ENCODE data around the gene DEPDC1B.
"Not testable (repeated sequence)": the region's sequence is repeated elsewhere in the genome, so short reads cannot be mapped to it uniquely, and the experiment has no call there.

DEPDC1B gene, protein sequence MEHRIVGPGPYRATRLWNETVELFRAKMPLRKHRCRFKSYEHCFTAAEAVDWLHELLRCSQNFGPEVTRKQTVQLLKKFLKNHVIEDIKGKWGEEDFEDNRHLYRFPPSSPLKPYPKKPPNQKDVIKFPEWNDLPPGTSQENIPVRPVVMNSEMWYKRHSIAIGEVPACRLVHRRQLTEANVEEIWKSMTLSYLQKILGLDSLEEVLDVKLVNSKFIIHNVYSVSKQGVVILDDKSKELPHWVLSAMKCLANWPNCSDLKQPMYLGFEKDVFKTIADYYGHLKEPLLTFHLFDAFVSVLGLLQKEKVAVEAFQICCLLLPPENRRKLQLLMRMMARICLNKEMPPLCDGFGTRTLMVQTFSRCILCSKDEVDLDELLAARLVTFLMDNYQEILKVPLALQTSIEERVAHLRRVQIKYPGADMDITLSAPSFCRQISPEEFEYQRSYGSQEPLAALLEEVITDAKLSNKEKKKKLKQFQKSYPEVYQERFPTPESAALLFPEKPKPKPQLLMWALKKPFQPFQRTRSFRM

GRCh38 chr5:60699609-60700415 is at the start of gene DEPDC1B:
TSS of gene DEPDC1B (minus strand) at chr5:60700166. CDS start at chr5:60700093, 73 bp downstream.
- peak; percentile 18 for FAIRE-seq
- peak; percentile 65 for DNase-seq (ENCODE audit: insufficient read length, low spot score)

DNA sequence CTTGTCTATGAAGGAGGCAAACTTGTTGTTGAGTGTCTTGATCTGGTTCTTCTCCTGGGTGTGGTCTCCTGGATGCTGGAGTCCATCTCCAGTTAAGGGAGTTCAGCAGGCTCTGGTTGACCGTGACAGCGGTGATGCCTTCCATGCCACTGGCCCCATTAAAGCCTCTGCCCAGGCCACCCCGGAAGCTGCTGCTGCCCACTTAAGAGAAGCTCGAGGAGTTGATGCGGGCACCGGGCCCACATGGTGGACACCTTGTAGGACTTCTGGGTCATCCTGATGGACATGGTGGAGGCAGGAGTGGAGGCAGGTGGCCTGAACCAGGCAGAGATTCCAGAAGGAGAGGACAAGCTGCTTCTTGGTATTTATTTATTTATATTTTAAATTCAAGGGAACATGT is 44.7 kb upstream of the DEPDC1B start:
- DNase-seq (ENCODE audit: insufficient read length, low spot score) (no peak), FAIRE-seq (no peak)

- FAIRE-seq (no peak), DNase-seq (ENCODE audit: insufficient read length, low spot score) (no peak)
Observed at GRCh38 chr5:60743511-60744314, 43.7 kb upstream of the DEPDC1B start.

- FAIRE-seq (no peak), DNase-seq (ENCODE audit: insufficient read length, low spot score) (no peak)
Observed at GRCh38 chr5:60740322-60740721, 40.4 kb upstream of the DEPDC1B start.

GRCh38 chr5:60738933-60739332 is 39.0 kb upstream of the DEPDC1B start:
- no peak for DNase-seq (ENCODE audit: insufficient read length, low spot score)
- FAIRE-seq = no peak

DNA sequence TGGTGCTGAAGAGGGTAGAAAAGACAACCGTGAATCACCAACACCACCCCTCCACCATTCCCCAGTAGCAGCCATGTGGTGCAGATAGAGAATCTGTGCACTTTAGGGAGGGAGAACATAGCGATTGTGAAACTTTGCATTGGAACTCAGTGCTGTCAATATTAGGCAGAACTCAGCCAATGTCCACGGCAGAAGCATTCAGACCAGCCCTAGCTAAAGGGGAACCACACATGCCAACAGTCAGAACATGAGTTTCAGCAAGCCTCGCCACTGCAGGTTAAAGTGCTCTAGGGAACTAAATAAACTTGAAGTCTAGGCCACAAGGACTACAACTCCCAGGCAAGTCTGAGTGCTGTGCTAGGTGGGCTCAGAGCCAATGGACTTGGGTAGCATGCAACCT is 38.5 kb upstream of the DEPDC1B start:
- FAIRE-seq (no peak), DNase-seq (ENCODE audit: insufficient read length, low spot score) (no peak)

GRCh38 chr5:60730858-60731257 is 30.9 kb upstream of the DEPDC1B start:
- not testable (repeated sequence) for DNase-seq (ENCODE audit: insufficient read length, low spot score); FAIRE-seq

GRCh38 chr5:60727033-60727679 is 27.2 kb upstream of the DEPDC1B start:
- DNase-seq (ENCODE audit: insufficient read length, low spot score) (no peak), FAIRE-seq (no peak)

- no peak for FAIRE-seq
- no peak for DNase-seq (ENCODE audit: insufficient read length, low spot score)
Observed at GRCh38 chr5:60724126-60724525, 24.2 kb upstream of the DEPDC1B start.

GRCh38 chr5:60722416-60722815 is 22.4 kb upstream of the DEPDC1B start:
- DNase-seq (ENCODE audit: insufficient read length, low spot score) = no peak

DNA sequence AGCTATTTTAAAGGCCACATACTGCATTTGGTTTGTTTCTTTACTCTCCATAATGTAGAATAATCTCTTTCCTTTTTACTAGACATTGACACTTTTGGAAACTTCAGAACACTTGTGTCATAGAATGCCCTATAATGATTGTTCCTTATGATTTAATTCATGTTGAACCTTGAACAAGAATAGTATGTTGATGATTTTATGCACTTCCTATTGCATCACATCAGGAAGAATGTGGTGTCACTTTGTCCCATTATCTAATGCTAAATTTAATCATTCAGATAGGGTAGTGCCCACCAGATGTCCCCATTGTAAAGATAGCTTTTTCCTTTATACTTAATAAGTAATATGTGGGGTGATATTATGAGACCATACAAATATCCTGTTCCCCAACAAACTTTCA is 19.4 kb upstream of the DEPDC1B start:
- FAIRE-seq = no peak

More at GRCh38 chr5:60722416-60722815, 22.4 kb upstream of the DEPDC1B start:
- FAIRE-seq = no peak

DNA sequence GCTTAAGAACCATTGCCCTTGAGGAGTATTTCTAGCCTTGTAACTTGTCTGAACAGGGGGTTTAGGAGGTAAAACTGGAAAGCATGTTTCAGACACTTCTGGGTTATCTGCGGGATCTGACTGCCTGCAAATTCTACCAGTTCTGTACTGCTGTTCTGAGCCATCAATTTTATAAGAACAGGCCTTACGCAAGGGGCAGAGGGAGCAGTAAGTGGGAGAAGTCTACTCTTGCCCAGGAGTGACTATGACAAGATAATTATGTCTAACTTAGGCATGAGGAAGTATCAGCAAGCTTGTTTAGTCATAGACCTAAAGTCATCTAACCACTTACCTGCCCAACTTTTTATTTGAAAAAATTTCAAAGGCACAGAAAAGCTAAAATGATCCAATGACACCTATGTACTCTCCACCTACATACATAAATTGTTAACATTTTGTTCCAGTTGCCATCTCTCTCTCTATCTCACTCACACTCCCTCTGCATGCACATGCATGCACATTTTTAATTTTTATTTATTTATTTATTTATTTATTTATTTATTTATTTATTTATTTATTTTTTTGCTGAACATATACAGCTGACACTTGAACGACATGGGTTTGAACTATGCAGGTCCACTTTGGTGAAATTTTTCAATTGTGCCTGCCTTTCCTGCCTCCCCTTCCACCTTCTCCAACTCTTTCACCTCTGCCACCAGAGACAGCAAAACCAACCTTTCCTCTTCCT is 18.4 kb upstream of the DEPDC1B start:
- DNase-seq (ENCODE audit: insufficient read length, low spot score) (no peak), FAIRE-seq (no peak)

More for the DNA sequence above, 19.4 kb upstream of the DEPDC1B start:
- DNase-seq (ENCODE audit: insufficient read length, low spot score) = no peak

- FAIRE-seq; DNase-seq (ENCODE audit: insufficient read length, low spot score): not testable (repeated sequence)
Observed at GRCh38 chr5:60715201-60715928, 15.4 kb upstream of the DEPDC1B start.

DNA sequence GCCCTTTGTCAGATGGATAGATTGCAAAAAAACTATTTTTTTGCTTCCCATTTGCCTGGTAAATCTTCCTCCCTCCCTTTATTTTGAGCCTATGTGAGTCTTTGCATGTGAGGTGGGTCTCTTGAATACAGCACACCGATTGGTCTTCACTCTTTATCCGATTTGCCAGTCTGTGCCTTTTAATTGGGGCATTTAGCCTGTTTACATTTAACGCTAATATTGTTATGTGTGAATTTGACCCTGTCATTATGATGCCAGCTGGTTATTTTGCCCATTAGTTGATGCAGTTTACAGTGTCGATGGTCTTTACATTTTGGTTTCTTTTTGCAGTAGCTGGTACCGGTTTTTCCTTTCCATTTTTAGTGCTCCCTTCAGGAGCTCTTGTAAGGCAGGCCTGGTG is 13.0 kb upstream of the DEPDC1B start:
- DNase-seq (ENCODE audit: insufficient read length, low spot score) = no peak
- FAIRE-seq = no peak

DNA sequence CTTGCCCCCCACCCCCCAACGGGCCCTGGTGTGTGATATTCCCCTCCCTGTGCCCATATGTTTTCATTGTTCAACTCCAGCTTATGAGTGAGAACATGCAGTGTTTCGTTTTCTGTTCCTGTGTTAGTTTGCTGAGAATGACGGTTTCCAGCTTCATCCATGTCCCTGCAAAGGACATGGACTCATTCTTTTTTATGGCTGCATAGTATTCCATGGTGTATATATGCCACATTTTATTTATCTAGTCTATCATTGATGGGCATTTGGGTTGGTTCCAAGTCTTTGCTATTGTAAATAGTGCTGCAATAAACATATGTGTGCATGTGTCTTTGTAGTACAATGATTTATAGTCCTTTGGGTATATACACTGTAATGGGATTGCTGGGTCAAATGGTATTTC is 11.9 kb upstream of the DEPDC1B start:
- not testable (repeated sequence) for DNase-seq (ENCODE audit: insufficient read length, low spot score); FAIRE-seq

GRCh38 chr5:60710362-60710761 is 10.4 kb upstream of the DEPDC1B start:
- DNase-seq (ENCODE audit: insufficient read length, low spot score) (no peak), FAIRE-seq (no peak)

DNA sequence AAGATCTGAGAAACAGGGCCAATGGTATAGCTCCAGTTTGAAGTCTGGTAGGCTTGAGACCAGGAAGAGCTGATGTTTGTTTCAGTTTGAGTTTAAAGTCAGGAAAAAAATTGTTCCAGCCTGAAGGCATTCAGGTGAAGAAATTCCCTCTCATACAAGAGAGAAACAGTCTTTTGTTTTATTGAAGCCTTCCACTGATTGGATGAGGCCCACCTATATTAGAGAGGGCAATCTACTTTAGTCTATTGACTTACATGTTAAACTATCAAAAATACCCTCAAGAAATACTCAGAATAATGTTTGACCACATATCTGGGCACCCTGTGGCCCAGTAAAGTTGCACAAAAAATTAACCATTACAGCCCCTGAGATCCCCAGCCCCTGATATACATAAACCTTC is 5.2 kb upstream of the DEPDC1B start:
- FAIRE-seq = no peak
- no peak for DNase-seq (ENCODE audit: insufficient read length, low spot score)

DNA sequence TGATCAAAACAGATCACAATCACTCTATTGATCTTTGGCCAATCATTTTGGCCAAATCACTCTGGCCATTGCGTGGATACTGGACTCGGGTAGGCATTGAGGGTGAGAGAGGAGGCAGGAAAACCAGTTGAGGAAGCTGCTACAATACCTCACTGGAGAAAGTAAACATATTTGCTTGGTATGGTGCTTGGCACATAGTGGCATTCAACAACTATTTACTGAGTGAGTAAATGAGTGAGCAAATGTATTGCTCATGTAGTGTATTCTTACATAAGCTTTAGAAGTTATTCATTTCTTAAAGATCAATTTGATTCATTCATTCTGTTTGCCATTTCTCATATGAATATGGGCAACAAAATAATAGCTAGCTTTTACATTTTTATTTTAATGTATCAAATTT is 4.0 kb upstream of the DEPDC1B start:
- no peak for FAIRE-seq
- DNase-seq (ENCODE audit: insufficient read length, low spot score) = no peak
